Ecto neural progenitor cell (in vitro differentiated cells): ENCODE results near the gene RGS21.

Experiments
- DNase-seq: peaks from one replicate; pipeline ENCODE4 v3.0.0-alpha.2; 2018; ENCODE audit warnings: low spot score

RGS21 gene

GRCh38 chr1:192378878-192379277 is 62.1 kb downstream of the RGS21 start:
- DNase-seq = no peak

GRCh38 chr1:192379554-192379953 is 62.8 kb downstream of the RGS21 start:
- DNase-seq = no peak

- DNase-seq = no peak
These were observed 66.0 kb downstream of the RGS21 start for GRCh38 chr1:192382758-192383157.

- no peak for DNase-seq
These were observed 69.4 kb downstream of the RGS21 start for GRCh38 chr1:192386051-192386650.

- no peak for DNase-seq
These were observed 78.4 kb downstream of the RGS21 start for GRCh38 chr1:192395211-192395610.

- DNase-seq = no peak
These were observed 79.1 kb downstream of the RGS21 start for GRCh38 chr1:192395895-192396294.

GRCh38 chr1:192399161-192399560 is 82.4 kb downstream of the RGS21 start:
- DNase-seq = no peak

- DNase-seq = no peak
These were observed 85.0 kb downstream of the RGS21 start for GRCh38 chr1:192401825-192402224.

- DNase-seq = no peak
These were observed 85.8 kb downstream of the RGS21 start for GRCh38 chr1:192402571-192402970.

- no peak for DNase-seq
These were observed 90.4 kb downstream of the RGS21 start for GRCh38 chr1:192407206-192407605.
